Stimulated activated CD8-positive, alpha-beta memory T cell treated with anti-CD3 and anti-CD28 coated beads, Interleukin-15, amount 100 ng/mL, for 24 hours (primary cell): Measurements from ENCODE around the gene ZNF488.

Experiments used
- DNase-seq: peaks from one replicate; pipeline ENCODE4 v3.0.0-alpha.2; 2020; ENCODE audit warnings: low read depth

ZNF488 gene

GRCh38 chr10:47381427-47382379 lies 2.4 kb downstream of the ZNF488 start:
- DNase-seq: no peak

- no peak for DNase-seq
Measured at GRCh38 chr10:47381103-47381395, 3.0 kb downstream of the ZNF488 start.

- no peak for DNase-seq
Measured at GRCh38 chr10:47380341-47381102, 3.6 kb downstream of the ZNF488 start.

GRCh38 chr10:47379901-47380300 lies 4.2 kb downstream of the ZNF488 start:
- DNase-seq: no peak

- no peak for DNase-seq
Measured at GRCh38 chr10:47379445-47379785, 4.7 kb downstream of the ZNF488 start.

- DNase-seq: no peak
Measured at GRCh38 chr10:47378606-47379444, 5.3 kb downstream of the ZNF488 start.

- no peak for DNase-seq
Measured at GRCh38 chr10:47378183-47378510, 5.9 kb downstream of the ZNF488 start.

GRCh38 chr10:47376522-47377220 lies 7.4 kb downstream of the ZNF488 start:
- no peak for DNase-seq

- no peak for DNase-seq
Measured at GRCh38 chr10:47374611-47375536, 9.2 kb downstream of the ZNF488 start.

GRCh38 chr10:47372726-47373125 lies 11.4 kb downstream of the ZNF488 start:
- no peak for DNase-seq

- DNase-seq: no peak
Measured at GRCh38 chr10:47371629-47372485, 12.2 kb downstream of the ZNF488 start.

GRCh38 chr10:47370878-47371277 lies 13.2 kb downstream of the ZNF488 start:
- DNase-seq: no peak

- DNase-seq: no peak
Measured at GRCh38 chr10:47370015-47370767, 13.9 kb downstream of the ZNF488 start.

- DNase-seq: no peak
Measured at GRCh38 chr10:47369251-47369894, 14.7 kb downstream of the ZNF488 start.

- no peak for DNase-seq
Measured at GRCh38 chr10:47368431-47369180, 15.5 kb downstream of the ZNF488 start.

- DNase-seq: no peak
Measured at GRCh38 chr10:47367646-47368045, 16.4 kb downstream of the ZNF488 start.

GRCh38 chr10:47366731-47367460 lies 17.2 kb downstream of the ZNF488 start:
- no peak for DNase-seq
